Measurements from ENCODE around the gene MAP4K3.

MAP4K3 gene

DNA sequence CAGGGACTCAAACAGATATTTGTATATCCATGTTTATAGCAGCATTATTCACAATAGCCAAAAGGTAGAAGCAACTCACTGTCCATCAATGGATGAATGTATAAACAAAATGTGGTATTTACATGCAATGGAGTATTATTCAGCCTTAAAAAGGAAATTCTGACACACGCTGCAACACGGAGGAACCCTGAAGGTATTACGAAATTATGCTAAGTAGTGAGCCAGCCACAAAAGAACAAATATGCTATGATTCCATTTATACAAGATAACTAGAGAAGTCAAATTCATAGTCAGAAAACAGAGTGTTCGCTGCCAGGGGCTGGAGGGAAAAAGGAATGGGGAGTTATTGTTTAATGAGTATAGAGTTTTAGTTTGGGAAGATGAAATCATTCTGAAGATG is 132.4 kb downstream of the MAP4K3 start:
- no peak overlapping the region for H3K4me3 ChIP-seq (ENCODE audit: low read depth, low read length)
- TF ChIP-seq, protein P1, sequence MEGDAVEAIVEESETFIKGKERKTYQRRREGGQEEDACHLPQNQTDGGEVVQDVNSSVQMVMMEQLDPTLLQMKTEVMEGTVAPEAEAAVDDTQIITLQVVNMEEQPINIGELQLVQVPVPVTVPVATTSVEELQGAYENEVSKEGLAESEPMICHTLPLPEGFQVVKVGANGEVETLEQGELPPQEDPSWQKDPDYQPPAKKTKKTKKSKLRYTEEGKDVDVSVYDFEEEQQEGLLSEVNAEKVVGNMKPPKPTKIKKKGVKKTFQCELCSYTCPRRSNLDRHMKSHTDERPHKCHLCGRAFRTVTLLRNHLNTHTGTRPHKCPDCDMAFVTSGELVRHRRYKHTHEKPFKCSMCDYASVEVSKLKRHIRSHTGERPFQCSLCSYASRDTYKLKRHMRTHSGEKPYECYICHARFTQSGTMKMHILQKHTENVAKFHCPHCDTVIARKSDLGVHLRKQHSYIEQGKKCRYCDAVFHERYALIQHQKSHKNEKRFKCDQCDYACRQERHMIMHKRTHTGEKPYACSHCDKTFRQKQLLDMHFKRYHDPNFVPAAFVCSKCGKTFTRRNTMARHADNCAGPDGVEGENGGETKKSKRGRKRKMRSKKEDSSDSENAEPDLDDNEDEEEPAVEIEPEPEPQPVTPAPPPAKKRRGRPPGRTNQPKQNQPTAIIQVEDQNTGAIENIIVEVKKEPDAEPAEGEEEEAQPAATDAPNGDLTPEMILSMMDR (IDR thresholded peaks at IDR 0.05; ENCODE audit: low read depth, low read length): no peak

DNA sequence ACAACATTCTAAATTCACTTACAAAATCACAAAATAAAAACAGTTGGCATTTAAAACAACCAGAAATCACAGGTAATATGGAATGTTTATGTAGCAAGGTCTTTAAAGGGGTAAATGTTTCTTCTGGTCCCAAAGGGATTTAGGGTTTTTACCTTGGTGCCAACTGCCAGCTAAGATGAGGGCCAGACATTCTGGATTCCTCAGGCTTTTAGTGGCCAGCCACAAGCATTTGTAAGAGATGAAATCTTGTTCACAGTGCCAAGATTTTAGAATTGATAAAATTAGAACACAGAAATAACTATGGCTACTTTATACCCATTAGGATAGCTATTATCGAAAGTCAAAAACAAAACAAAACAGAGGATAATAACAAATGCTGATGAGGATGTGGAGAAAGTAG is 132.9 kb downstream of the MAP4K3 start:
- TF ChIP-seq, protein P1 (IDR thresholded peaks at IDR 0.05; ENCODE audit: low read depth, low read length): no peak
- H3K4me3 ChIP-seq (ENCODE audit: low read depth, low read length): no peak overlapping the region

DNA sequence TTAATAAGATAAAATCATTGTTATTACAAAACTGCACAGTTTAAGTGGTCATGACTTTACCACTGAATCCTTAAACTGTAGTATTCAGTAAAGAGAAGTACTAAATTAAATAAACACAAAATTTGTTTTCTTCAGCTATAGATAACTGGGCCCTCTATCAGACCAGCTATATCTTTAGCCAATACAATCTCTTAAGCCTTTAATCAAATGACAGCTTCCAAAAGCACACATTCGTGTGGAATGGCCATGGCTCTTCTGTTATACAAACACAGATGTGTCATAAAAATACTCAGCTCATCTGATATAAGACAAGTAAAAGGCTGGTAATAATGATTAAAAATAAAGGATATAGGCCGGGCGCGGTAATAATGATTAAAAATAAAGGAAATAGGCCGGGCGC is 135.7 kb downstream of the MAP4K3 start:
- H3K4me3 ChIP-seq (ENCODE audit: low read depth, low read length): no peak overlapping the region
- TF ChIP-seq, protein P1 (IDR thresholded peaks at IDR 0.05; ENCODE audit: low read depth, low read length): no peak

DNA sequence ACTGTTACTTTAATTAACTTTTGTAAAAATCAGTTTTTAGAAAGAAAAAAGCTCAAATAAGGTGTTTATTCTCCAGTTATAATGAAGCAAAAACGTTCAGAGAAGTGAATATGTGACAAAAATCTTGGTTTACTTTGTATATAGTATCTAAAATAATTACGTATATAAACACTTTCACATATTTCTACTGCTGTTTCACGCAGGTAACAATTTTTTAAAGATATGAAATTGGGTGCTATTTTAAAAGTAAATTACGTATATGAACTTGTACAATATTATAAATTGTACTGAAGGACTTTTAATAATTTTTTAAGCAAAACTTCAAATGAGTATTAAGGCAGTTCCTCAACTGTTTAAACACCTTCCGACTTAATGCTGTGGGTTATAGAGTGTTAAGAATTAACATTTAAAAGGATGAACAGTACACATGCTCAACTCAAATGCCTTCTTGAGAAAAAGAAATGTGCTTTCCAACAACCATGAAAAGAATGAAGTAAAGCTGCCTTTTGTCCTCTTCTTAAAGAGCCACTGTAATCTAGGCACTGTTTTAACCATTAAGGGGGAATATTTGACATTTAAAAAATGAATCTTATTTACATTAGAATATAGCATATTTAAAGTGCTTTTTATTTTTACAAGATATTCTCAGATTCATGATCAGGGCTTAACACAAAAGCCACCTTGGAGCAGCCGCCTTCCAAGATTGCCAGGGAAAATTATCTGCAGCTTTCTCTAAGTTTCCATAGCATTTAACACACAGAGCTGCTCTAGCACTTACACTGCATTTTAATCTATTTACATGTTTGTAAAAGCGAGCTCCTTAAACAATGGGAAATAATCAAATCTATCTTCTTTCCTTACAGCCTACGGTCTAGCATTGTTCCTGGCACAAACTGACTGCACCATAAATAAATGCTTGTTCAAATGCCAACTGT is 136.8 kb downstream of the MAP4K3 start:
- no peak overlapping the region for H3K4me3 ChIP-seq (ENCODE audit: low read depth, low read length)
- TF ChIP-seq, protein P1 (IDR thresholded peaks at IDR 0.05; ENCODE audit: low read depth, low read length): no peak

DNA sequence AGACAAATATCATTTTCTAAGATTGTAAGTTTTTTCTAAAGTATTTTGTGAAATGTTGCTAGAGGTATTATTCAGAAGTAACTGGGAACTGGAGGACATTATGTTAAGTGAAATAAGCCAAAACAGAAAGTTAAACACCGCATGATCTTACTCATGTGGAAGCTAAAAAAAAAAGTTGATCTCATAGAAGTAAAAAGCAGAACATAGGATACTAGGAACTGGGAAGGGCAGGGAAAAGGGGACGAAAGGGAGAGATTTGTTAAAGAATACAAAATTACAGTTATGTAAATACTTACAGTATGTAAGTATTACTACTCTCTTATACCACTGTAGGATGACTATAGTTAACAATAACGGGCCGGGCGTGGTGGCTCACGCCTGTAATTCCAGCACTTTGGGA is 146.7 kb downstream of the MAP4K3 start:
- TF ChIP-seq, protein P1 (IDR thresholded peaks at IDR 0.05; ENCODE audit: low read depth, low read length): no peak
- H3K4me3 ChIP-seq (ENCODE audit: low read depth, low read length): no peak overlapping the region

DNA sequence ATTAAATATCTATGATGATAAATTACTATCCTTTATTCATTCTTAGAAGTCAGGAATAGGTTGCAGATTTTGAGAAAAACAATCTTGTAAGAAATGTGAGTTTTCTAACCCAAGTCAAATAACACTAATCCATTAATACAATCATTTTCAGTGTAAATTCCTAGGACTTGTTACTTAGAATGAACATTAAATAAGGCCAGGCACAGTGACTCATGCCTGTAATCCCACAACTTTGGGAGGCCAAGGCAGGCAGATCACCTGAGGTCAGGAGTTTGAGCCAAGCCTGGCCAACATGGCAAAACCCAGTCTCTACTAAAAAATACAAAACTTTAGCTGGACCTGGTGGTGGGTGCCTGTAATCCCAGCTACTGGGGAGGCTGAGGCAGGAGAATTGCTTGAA is 147.5 kb downstream of the MAP4K3 start:
- H3K4me3 ChIP-seq (ENCODE audit: low read depth, low read length): no peak overlapping the region
- TF ChIP-seq, protein P1 (IDR thresholded peaks at IDR 0.05; ENCODE audit: low read depth, low read length): no peak

DNA sequence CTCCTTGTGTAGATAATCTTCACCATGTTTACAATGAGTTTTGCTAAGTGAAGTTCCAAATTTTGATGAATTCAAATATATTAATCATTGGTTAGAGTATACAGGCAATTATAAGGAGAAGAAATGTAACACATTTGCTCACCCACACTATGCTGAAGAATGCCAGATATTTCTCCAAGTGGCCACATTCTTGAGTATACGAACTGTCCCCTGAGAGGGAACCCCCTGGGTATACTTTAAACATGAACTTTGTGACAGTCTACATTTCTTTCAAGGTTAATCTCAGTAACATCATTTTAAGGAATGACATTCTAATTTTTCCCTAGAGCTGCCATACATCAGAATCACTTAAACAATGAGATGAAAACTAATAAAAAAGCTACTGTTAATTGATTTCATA is 153.5 kb downstream of the MAP4K3 start:
- H3K4me3 ChIP-seq (ENCODE audit: low read depth, low read length): no peak overlapping the region
- TF ChIP-seq, protein P1 (IDR thresholded peaks at IDR 0.05; ENCODE audit: low read depth, low read length): no peak
